ENCODE results near the gene PCGF3.
"Not testable (repeated sequence)": the region's sequence is repeated elsewhere in the genome, so short reads cannot be mapped to it uniquely, and the experiment has no call there.

The PCGF3 gene

GRCh38 chr4:704198-704891, 1.3 kb upstream of the PCGF3 start:
- no peak for DNase-seq

- no peak for DNase-seq
These were observed 708 bp upstream of the PCGF3 start for GRCh38 chr4:704971-705277.

GRCh38 chr4:706083-706633, 526 bp downstream of the PCGF3 start:
- not testable (repeated sequence) for DNase-seq

- DNase-seq, result no peak
These were observed 1.4 kb downstream of the PCGF3 start for GRCh38 chr4:706834-707598.

GRCh38 chr4:707929-708630, 2.4 kb downstream of the PCGF3 start:
- DNase-seq, result no peak

- DNase-seq, result no peak
These were observed 3.0 kb downstream of the PCGF3 start for GRCh38 chr4:708631-708933.

- no peak for DNase-seq
These were observed 3.7 kb downstream of the PCGF3 start for GRCh38 chr4:709348-709747.

- DNase-seq, result no peak
These were observed 4.5 kb downstream of the PCGF3 start for GRCh38 chr4:710116-710515.

- DNase-seq, result no peak
These were observed 5.3 kb downstream of the PCGF3 start for GRCh38 chr4:710916-711315.

- DNase-seq, result no peak
These were observed 6.5 kb downstream of the PCGF3 start for GRCh38 chr4:712093-712492.

- no peak for DNase-seq
These were observed 7.4 kb downstream of the PCGF3 start for GRCh38 chr4:712916-713632.

- DNase-seq, result no peak
These were observed 8.5 kb downstream of the PCGF3 start for GRCh38 chr4:714087-714486.

- DNase-seq, result no peak
These were observed 12.1 kb downstream of the PCGF3 start for GRCh38 chr4:717601-718320.

GRCh38 chr4:718460-718859, 12.8 kb downstream of the PCGF3 start:
- DNase-seq, result no peak

- no peak for DNase-seq
These were observed 14.7 kb downstream of the PCGF3 start for GRCh38 chr4:720111-720860.

- DNase-seq, result no peak
These were observed 15.9 kb downstream of the PCGF3 start for GRCh38 chr4:721261-722168.

- DNase-seq, result no peak
These were observed 16.6 kb downstream of the PCGF3 start for GRCh38 chr4:722169-722725.

GRCh38 chr4:722851-723360, 17.3 kb downstream of the PCGF3 start:
- DNase-seq, result no peak

GRCh38 chr4:723751-724530, 18.3 kb downstream of the PCGF3 start:
- DNase-seq, result no peak
